WTC11 (cell line): Measurements from ENCODE around the gene MKS1. TPM values are rescaled to one million over a fixed set of nuclear protein-coding genes. Genes with fewer than 3 reads are reported as not detected.

Experiments
- ATAC-seq: fragments of 200-7000 bp; cut with Tn5 transposase; 2 replicates; pipeline ENCODE4 v1.10.0; 2021; ENCODE audit warnings: mild to moderate bottlenecking, moderate library complexity
- CTCF ChIA-PET: fragments of 300-600 bp; sonication (Branson Sonifier 250); formaldehyde crosslinking; loops from one replicate; lab custom pipeline; 2021; ENCODE audit warnings: antibody characterized with exemption; lab: Charles Lee
- POLR2A ChIA-PET: fragments of 350-600 bp; sonication (Branson Sonifier 250); formaldehyde crosslinking; loops from one replicate; lab custom pipeline; 2021; ENCODE audit warnings: antibody characterized with exemption; lab: Charles Lee
- DNase-seq: peaks from one replicate; pipeline ENCODE4 v3.0.0; 2021; ENCODE audit warnings: low spot score
- H3K27ac Mint-ChIP-seq: 2 replicates; pipeline ENCODE4 v1.8.0; 2021; ENCODE audit warnings: mixed read lengths
- H3K27me3 Mint-ChIP-seq: 2 replicates; pipeline ENCODE4 v1.8.0; 2021; ENCODE audit warnings: low read depth, mild to moderate bottlenecking, moderate library complexity, mixed read lengths
- H3K36me3 Mint-ChIP-seq: 2 replicates; pipeline ENCODE4 v1.8.0; 2021; ENCODE audit warnings: mixed read lengths
- H3K4me1 Mint-ChIP-seq: 2 replicates; pipeline ENCODE4 v1.8.0; 2022; ENCODE audit warnings: mixed read lengths
- H3K4me3 Mint-ChIP-seq: 2 replicates; pipeline ENCODE4 v1.8.0; 2021; ENCODE audit warnings: mild to moderate bottlenecking, moderate library complexity, mixed read lengths
- H3K9me3 Mint-ChIP-seq: 2 replicates; pipeline ENCODE4 v1.8.0; 2021; ENCODE audit warnings: mixed read lengths
- ELF4 ChIP-seq: sonication (generic); formaldehyde crosslinking; IDR thresholded peaks from 2 replicates; pipeline ENCODE4 v1.8.1; 2022; ENCODE audit warnings: low read depth, mild to moderate bottlenecking, moderate library complexity, missing genetic modification reagents
- EMX1 ChIP-seq: fragments of 250-450 bp; sonication (Bioruptor Pico); IDR thresholded peaks from 2 replicates; pipeline ENCODE4 v1.8.0; 2021; ENCODE audit warnings: mild to moderate bottlenecking
- ESRRA ChIP-seq: sonication (generic); formaldehyde crosslinking; IDR thresholded peaks from 2 replicates; pipeline ENCODE4 v1.8.1; 2022; ENCODE audit warnings: mild to moderate bottlenecking, missing genetic modification reagents, borderline replicate concordance
- GRHL2 ChIP-seq: fragments of 250-450 bp; sonication (Bioruptor Pico); IDR thresholded peaks from 2 replicates; pipeline ENCODE4 v1.8.0; 2022; ENCODE audit warnings: mild to moderate bottlenecking, moderate library complexity; ENCODE audit not compliant: insufficient replicate concordance, severe bottlenecking
- GTF2I ChIP-seq: fragments of 250-450 bp; sonication (Bioruptor Pico); conservative IDR thresholded peaks from 2 replicates; pipeline ENCODE4 v1.4.0; 2021; ENCODE audit warnings: mild to moderate bottlenecking
- JUN ChIP-seq: sonication (generic); formaldehyde crosslinking; IDR thresholded peaks from 2 replicates; pipeline ENCODE4 v1.8.0; 2023; ENCODE audit warnings: mild to moderate bottlenecking, missing genetic modification reagents
- MYBL2 ChIP-seq: sonication (generic); formaldehyde crosslinking; IDR thresholded peaks from 2 replicates; pipeline ENCODE4 v1.8.1; 2023; ENCODE audit warnings: mild to moderate bottlenecking, moderate library complexity, missing genetic modification reagents
- OVOL2 ChIP-seq: fragments of 250-450 bp; sonication (Bioruptor Pico); IDR thresholded peaks from 2 replicates; pipeline ENCODE4 v1.9.0; 2021; ENCODE audit warnings: mild to moderate bottlenecking, borderline replicate concordance
- PREB ChIP-seq: sonication (generic); formaldehyde crosslinking; IDR thresholded peaks from 2 replicates; pipeline ENCODE4 v1.8.1; 2022; ENCODE audit warnings: mild to moderate bottlenecking, missing genetic modification reagents, moderate library complexity, borderline replicate concordance
- ZNF317 ChIP-seq: sonication (generic); formaldehyde crosslinking; IDR thresholded peaks from 2 replicates; pipeline ENCODE4 v1.8.1; 2023; ENCODE audit warnings: low read depth, mild to moderate bottlenecking, moderate library complexity, missing genetic modification reagents, borderline replicate concordance
- ZNF396 ChIP-seq: fragments of 250-450 bp; sonication (Bioruptor Pico); IDR thresholded peaks from 2 replicates; pipeline ENCODE4 v1.8.0; 2021; ENCODE audit warnings: mild to moderate bottlenecking, moderate library complexity, borderline replicate concordance
- total RNA-seq: library from RNA; stranded (reverse); gene quantifications from 3 replicates; pipeline ENCODE4 v1.2.3, GENCODE V29; 2021
- TF ChIP-seq, protein P1 (sequence below): sonication (generic); formaldehyde crosslinking; conservative IDR thresholded peaks from 2 replicates; pipeline ENCODE4 v1.8.1; 2023; ENCODE audit warnings: mild to moderate bottlenecking, low read depth, missing genetic modification reagents, moderate library complexity
- TF ChIP-seq, protein P2 (sequence below): fragments of 250-450 bp; sonication (Bioruptor Pico); IDR thresholded peaks from 2 replicates; pipeline ENCODE4 v1.9.0; 2021; ENCODE audit warnings: mild to moderate bottlenecking
- TF ChIP-seq, protein P3 (sequence below): sonication (generic); formaldehyde crosslinking; IDR thresholded peaks from 2 replicates; pipeline ENCODE4 v1.8.0; 2022; ENCODE audit warnings: mild to moderate bottlenecking, missing genetic modification reagents
- TF ChIP-seq, protein P4 (sequence below): sonication (generic); formaldehyde crosslinking; IDR thresholded peaks from 2 replicates; pipeline ENCODE4 v1.8.0; 2022; ENCODE audit warnings: missing genetic modification reagents
- TF ChIP-seq, protein P5 (sequence below): sonication (generic); formaldehyde crosslinking; IDR thresholded peaks from 2 replicates; pipeline ENCODE4 v1.8.1; 2022; ENCODE audit warnings: low read depth, missing genetic modification reagents, borderline replicate concordance

MKS1 gene
- total RNA-seq, 1 experiment from 2014 or later = 24.2 TPM

DNA sequence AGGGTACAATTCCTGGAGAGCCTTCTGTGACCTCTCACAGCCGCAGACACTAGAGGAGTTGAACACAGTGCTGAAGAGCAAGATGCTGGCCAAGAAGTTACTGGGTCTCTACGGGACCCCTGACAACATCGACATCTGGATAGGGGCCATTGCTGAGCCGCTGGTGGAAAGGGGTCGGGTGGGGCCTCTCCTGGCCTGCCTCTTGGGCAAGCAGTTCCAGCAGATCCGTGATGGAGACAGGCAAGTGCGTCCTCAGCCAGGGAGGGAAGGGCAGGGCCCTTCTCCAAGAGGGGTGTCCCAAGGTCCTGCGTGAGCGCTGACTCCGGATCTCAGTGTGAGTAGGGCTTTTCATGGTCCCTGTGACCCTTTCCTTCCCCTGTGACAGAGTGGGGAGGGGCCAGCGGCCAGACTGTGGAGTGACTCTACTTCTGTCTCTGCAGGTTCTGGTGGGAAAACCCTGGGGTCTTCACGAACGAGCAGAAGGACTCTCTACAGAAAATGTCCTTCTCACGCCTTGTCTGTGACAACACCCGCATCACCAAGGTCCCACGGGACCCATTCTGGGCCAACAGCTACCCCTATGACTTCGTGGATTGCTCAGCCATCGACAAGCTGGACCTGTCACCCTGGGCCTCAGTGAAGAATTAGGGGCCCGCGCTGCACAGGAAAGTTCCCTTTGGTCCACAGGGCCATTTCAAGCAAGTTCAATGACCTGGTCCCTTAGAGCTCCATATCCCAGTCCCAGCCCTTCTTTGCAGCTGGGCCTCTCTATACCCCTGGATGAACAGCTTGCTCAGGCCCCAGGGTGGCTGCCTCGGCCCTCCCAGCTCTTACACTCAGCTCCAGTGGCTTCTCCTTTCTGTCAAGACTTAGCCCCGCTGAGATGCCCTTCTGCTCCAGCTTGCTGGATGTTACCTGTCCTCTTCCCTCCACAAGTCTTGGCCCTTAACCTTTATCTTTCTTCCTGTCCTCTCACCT lies 48.6 kb upstream of the MKS1 start:
- H3K9me3 Mint-ChIP-seq = no peaks in the 10 kb centered on the region
- ATAC-seq = no peak
- TF ChIP-seq ELF4 (CRISPR knock-in tag) (no peak), PREB (CRISPR knock-in tag) (no peak), OVOL2 (no peak)

DNA sequence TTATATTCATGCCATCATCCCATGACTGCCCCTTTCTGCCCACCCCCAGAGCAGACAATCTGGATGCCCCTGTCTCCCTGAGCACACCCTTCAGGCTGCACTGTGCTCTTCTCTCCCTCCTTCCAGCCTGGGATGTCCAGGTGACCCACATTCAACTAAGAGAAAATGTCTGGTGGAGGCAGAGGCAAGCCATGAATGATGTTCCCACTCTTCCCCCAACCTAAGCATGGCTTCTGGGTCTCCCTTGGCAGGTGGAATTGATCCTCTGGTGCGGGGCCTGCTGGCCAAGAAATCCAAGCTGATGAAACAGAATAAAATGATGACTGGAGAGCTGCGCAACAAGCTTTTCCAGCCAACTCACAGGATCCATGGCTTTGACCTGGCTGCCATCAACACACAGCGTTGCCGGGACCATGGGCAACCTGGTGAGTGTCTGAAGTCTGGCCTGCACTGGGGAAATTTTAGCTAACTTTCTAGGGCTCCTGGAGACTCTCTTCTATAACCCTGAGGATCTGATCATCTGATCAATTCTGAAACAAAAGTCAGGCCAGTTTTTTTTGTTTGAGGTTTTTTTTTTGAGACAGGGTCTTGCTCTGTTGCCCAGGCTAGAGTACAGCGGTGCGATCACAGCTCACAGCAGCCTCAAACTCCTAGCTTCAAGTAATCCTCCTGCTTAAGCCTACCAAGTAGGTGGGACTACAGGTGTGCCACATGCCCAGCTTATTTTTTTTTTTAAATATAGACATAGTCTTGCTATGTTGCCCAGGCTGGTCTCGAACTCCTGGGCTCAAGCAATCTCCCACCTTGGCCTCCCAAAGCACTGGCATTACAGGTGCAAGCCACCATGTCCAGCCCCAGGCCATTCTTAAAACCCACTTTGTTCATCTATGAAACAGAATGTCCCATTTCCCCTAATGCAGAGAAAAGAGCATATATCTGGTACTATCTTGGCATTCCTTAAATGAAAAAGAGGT lies 47.1 kb upstream of the MKS1 start:
- no peak overlapping the region for H3K27ac Mint-ChIP-seq
- TF ChIP-seq GRHL2 (CRISPR knock-in tag) = no peak
- TF ChIP-seq, protein P1, sequence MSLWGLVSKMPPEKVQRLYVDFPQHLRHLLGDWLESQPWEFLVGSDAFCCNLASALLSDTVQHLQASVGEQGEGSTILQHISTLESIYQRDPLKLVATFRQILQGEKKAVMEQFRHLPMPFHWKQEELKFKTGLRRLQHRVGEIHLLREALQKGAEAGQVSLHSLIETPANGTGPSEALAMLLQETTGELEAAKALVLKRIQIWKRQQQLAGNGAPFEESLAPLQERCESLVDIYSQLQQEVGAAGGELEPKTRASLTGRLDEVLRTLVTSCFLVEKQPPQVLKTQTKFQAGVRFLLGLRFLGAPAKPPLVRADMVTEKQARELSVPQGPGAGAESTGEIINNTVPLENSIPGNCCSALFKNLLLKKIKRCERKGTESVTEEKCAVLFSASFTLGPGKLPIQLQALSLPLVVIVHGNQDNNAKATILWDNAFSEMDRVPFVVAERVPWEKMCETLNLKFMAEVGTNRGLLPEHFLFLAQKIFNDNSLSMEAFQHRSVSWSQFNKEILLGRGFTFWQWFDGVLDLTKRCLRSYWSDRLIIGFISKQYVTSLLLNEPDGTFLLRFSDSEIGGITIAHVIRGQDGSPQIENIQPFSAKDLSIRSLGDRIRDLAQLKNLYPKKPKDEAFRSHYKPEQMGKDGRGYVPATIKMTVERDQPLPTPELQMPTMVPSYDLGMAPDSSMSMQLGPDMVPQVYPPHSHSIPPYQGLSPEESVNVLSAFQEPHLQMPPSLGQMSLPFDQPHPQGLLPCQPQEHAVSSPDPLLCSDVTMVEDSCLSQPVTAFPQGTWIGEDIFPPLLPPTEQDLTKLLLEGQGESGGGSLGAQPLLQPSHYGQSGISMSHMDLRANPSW = no peak
- no peak for TF ChIP-seq EMX1 (CRISPR knock-in tag)
- TF ChIP-seq, protein P2, sequence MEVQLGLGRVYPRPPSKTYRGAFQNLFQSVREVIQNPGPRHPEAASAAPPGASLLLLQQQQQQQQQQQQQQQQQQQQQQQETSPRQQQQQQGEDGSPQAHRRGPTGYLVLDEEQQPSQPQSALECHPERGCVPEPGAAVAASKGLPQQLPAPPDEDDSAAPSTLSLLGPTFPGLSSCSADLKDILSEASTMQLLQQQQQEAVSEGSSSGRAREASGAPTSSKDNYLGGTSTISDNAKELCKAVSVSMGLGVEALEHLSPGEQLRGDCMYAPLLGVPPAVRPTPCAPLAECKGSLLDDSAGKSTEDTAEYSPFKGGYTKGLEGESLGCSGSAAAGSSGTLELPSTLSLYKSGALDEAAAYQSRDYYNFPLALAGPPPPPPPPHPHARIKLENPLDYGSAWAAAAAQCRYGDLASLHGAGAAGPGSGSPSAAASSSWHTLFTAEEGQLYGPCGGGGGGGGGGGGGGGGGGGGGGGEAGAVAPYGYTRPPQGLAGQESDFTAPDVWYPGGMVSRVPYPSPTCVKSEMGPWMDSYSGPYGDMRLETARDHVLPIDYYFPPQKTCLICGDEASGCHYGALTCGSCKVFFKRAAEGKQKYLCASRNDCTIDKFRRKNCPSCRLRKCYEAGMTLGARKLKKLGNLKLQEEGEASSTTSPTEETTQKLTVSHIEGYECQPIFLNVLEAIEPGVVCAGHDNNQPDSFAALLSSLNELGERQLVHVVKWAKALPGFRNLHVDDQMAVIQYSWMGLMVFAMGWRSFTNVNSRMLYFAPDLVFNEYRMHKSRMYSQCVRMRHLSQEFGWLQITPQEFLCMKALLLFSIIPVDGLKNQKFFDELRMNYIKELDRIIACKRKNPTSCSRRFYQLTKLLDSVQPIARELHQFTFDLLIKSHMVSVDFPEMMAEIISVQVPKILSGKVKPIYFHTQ (CRISPR knock-in tag) = no peak
- TF ChIP-seq ZNF396 (CRISPR knock-in tag) = no peak
- TF ChIP-seq, protein P3, sequence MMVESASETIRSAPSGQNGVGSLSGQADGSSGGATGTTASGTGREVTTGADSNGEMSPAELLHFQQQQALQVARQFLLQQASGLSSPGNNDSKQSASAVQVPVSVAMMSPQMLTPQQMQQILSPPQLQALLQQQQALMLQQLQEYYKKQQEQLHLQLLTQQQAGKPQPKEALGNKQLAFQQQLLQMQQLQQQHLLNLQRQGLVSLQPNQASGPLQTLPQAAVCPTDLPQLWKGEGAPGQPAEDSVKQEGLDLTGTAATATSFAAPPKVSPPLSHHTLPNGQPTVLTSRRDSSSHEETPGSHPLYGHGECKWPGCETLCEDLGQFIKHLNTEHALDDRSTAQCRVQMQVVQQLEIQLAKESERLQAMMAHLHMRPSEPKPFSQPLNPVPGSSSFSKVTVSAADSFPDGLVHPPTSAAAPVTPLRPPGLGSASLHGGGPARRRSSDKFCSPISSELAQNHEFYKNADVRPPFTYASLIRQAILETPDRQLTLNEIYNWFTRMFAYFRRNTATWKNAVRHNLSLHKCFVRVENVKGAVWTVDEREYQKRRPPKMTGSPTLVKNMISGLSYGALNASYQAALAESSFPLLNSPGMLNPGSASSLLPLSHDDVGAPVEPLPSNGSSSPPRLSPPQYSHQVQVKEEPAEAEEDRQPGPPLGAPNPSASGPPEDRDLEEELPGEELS (CRISPR knock-in tag) = no peak
- TF ChIP-seq ESRRA (CRISPR knock-in tag) = no peak
- no peak for TF ChIP-seq JUN (CRISPR knock-in tag)
- no peak for TF ChIP-seq GTF2I (CRISPR knock-in tag)
- TF ChIP-seq ZNF317 (CRISPR knock-in tag) = no peak
- TF ChIP-seq MYBL2 (CRISPR knock-in tag) = no peak
- TF ChIP-seq, protein P4, sequence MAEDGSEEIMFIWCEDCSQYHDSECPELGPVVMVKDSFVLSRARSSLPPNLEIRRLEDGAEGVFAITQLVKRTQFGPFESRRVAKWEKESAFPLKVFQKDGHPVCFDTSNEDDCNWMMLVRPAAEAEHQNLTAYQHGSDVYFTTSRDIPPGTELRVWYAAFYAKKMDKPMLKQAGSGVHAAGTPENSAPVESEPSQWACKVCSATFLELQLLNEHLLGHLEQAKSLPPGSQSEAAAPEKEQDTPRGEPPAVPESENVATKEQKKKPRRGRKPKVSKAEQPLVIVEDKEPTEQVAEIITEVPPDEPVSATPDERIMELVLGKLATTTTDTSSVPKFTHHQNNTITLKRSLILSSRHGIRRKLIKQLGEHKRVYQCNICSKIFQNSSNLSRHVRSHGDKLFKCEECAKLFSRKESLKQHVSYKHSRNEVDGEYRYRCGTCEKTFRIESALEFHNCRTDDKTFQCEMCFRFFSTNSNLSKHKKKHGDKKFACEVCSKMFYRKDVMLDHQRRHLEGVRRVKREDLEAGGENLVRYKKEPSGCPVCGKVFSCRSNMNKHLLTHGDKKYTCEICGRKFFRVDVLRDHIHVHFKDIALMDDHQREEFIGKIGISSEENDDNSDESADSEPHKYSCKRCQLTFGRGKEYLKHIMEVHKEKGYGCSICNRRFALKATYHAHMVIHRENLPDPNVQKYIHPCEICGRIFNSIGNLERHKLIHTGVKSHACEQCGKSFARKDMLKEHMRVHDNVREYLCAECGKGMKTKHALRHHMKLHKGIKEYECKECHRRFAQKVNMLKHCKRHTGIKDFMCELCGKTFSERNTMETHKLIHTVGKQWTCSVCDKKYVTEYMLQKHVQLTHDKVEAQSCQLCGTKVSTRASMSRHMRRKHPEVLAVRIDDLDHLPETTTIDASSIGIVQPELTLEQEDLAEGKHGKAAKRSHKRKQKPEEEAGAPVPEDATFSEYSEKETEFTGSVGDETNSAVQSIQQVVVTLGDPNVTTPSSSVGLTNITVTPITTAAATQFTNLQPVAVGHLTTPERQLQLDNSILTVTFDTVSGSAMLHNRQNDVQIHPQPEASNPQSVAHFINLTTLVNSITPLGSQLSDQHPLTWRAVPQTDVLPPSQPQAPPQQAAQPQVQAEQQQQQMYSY (CRISPR knock-in tag) = no peak
- TF ChIP-seq, protein P5, sequence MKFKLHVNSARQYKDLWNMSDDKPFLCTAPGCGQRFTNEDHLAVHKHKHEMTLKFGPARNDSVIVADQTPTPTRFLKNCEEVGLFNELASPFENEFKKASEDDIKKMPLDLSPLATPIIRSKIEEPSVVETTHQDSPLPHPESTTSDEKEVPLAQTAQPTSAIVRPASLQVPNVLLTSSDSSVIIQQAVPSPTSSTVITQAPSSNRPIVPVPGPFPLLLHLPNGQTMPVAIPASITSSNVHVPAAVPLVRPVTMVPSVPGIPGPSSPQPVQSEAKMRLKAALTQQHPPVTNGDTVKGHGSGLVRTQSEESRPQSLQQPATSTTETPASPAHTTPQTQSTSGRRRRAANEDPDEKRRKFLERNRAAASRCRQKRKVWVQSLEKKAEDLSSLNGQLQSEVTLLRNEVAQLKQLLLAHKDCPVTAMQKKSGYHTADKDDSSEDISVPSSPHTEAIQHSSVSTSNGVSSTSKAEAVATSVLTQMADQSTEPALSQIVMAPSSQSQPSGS (CRISPR knock-in tag) = no peak

More for the DNA sequence above, 48.6 kb upstream of the MKS1 start:
- POLR2A ChIA-PET = interaction anchor here (0.6 to 0.7 kb wide), 2 partner anchors 19 to 59 kb away, joined by 3 to 10 read pairs; no protein-coding TSS in a partner anchor
- H3K27ac Mint-ChIP-seq = no peak overlapping the region
- no peaks in the 10 kb centered on the region for H3K36me3 Mint-ChIP-seq
- DNase-seq = no peak
- H3K27me3 Mint-ChIP-seq = peaks cover 32% of the 10 kb centered on the region
- no peaks in the 10 kb centered on the region for H3K4me1 Mint-ChIP-seq
- H3K4me3 Mint-ChIP-seq = no peak overlapping the region
- CTCF ChIA-PET = interaction anchor here (0.9 to 1.1 kb wide), 4 partner anchors 12 to 68 kb away, joined by 3 to 4 read pairs (median 3); no protein-coding TSS in a partner anchor

More for the DNA sequence above, 47.1 kb upstream of the MKS1 start:
- peaks cover 44% of the 10 kb centered on the region for H3K27me3 Mint-ChIP-seq
- no peak overlapping the region for H3K4me3 Mint-ChIP-seq
- ChIA-PET POLR2A (no interaction called here), CTCF (no interaction called here)
- H3K9me3 Mint-ChIP-seq = no peaks in the 10 kb centered on the region
- H3K36me3 Mint-ChIP-seq = no peaks in the 10 kb centered on the region
- DNase-seq (no peak), ATAC-seq (no peak)
- H3K4me1 Mint-ChIP-seq = no peaks in the 10 kb centered on the region
